ENCODE data around the gene DOCK9.
A peak's percentile ranks its signal among the peaks of the same experiment; 100 is the strongest.

Gene DOCK9

DNA sequence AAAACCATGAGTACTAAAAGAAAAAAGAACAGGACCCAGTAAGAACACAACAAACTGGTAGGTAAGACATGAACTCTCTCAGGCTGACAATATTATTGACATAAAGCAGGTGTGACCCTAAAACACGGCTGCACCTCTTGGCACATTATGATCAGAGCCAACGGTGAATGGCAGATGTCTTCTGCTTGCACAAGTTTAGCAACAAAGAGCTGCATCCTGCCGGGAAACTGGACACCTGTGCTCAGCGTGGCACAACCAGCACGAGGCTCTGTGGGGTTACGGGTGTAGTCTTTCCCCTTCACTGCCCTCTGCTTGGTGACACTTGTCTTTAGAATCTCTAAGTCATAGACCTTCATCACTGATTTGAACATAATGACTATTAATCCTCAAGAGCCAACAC is 97.9 kb downstream of the DOCK9 start:
- DNase-seq, result peak; percentile 10

GRCh38 chr13:98879127-98879520 is 98.7 kb downstream of the DOCK9 start:
- DNase-seq, result no peak

DNA sequence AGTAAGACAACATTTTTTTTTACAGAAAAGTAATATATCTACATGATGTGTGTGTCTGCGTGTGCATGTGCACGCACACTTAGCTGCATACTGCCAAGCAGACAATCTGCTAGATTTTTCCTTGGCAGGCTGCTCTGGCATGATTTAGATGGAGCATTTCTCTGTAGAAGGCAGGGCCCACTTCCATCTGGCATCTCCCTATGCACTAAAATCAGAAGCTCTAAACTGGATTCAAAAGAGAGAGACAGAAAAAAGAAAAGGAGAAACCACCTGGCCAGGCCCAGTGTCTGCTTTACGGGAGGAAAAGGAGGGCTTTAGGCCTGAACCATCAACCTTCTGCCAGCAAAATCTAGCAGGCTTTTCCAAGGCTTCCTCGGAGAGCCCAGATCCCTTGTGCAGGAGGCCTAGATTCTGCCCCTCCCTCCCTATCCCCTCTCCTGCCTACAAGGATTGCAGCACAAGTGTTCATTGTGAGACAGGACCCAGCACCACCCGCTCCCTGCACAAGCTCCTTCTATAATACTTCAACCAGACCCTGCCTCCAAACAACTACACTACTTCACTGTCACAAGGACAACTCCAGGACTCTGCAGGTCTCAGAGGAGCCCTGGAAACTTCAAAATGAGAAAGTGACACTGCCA is 99.3 kb downstream of the DOCK9 start:
- no peak for DNase-seq

DNA sequence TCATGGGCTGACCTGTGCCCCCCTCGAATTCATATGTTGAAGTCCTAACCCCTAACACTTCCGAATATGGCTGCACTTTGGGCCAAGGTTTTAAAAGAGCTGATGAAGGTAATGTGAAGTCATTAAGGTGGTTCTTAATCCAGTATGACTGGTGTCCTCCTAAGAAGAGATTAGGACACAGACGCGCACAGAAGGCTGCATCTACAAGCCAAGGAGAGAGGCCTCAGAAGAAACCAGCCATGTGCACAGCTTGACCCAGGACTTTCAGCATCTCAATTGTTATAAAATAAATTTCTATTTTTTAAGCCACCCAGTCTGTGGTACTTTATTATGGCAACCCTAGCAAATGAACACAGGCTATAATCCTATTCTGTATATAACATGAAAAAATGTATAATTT is 99.9 kb downstream of the DOCK9 start:
- DNase-seq, result no peak

DNA sequence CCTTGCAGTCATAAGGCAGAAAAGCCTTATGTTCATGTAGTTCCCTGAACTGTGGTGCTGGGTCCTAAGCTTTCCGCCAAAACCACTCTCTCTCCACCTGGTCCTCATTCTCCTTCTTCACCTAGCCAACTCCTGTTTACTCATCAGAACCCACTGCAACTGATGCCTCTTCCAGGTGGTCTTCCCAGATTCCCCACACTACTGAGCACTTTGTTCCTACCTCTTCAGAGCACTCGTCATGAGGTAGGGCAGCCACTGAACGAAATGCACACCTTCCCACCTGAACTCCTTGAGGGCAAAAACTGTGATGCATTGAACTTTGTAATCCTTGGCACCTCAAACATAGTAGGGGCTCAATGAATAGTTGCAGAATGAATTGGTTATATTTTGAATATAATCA is 100.4 kb downstream of the DOCK9 start:
- DNase-seq, result no peak

DNA sequence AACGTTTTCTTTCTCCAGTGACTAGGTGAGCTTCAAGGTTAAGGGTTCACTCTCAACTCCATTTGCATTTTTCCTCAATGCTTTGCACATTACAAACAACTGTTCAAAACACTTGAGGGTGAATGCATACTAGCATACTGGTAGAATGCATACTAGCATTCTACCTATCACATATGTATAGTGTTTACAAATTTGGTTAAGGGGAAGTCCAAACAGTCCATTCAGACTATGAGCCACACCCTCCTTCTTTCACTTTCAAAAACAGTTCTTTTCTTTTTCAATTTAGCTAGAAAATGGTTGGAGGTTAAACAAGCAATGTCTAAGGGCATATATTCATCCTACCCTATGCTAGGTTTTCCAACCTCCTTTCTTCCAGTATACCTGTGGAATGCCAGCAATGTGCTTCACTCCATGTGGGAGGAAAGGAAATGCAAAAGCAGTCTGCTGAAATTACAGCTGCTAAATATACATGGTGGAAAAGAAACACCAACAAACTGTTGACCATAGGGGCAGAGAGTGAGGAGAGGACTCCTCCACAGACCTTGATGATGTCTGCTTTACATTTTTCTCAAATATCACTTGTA is 102.6 kb downstream of the DOCK9 start:
- no peak for DNase-seq

GRCh38 chr13:98874029-98874397 is 103.9 kb downstream of the DOCK9 start:
- no peak for DNase-seq

DNA sequence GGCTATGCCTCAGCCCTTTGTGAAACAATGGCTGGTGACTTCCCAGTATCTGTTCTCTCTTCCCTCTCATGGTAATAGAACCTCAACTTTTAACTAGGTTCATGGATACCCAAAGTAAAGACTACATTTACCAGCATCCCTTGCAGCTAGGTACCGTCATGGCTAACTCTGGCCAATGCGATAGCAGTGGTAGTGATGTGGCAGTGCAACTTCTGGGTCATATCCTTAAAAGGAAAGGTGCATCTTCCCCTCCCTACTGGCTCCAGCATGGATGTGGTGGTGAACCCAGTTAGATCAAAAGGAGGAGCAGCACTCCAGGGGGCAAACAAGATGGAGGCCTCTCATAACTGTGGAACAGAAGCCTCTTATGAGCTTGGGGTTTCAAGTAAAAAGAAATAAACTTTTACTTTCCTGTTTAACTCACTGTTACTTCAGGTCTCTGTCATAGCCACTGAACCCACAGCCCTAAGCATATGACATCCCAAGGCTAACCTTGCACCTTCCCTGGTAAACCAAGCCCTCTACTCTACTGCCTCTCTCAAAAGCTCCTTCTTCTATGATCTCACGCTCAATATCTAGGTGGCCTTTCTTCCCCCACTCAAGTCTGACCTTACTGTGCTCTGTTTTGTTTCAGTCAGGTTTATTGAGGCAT is 104.4 kb downstream of the DOCK9 start:
- DNase-seq, result no peak

DNA sequence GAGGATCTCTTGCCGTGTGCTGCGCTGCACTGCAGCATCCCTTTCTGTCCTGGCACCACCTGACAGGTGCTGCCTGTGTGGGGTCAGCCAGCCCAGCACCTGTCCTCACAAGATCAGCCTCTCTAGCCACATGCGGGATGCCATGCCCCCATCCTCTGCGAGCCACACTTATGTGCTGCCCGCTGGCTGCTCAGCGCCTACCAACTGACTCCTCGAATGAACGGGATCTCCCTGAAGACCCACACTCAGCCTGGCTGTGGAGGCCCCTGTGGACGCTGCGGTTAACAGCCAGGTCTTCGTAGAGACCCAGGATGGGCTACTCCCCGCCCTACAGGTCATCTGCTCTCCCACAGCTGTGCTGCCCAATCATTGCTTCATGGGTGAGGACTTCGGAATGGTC is 106.1 kb downstream of the DOCK9 start:
- DNase-seq, result no peak

- no peak for DNase-seq
Observed at GRCh38 chr13:98869408-98870090, 108.3 kb downstream of the DOCK9 start.

- DNase-seq, result no peak
Observed at GRCh38 chr13:98868932-98869331, 108.9 kb downstream of the DOCK9 start.

DNA sequence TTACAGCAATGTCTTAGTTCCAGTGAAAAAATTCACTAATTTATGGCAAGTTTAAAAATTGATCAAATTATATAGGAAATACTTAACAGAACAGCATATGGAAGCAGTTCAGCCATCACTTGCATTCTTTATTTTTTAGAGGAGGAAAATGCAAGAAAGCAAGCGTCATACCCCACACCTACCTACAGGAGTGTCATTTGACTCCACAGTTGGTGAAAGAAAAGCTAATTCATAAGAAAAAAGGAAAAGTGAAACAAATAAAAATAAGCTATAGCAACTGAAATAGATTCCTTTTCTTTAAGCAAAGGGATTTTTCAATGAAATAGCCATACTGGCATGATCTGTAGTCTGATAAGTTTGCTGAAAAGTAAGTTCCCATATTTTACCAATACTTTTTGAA is 111.0 kb downstream of the DOCK9 start:
- DNase-seq, result no peak

DNA sequence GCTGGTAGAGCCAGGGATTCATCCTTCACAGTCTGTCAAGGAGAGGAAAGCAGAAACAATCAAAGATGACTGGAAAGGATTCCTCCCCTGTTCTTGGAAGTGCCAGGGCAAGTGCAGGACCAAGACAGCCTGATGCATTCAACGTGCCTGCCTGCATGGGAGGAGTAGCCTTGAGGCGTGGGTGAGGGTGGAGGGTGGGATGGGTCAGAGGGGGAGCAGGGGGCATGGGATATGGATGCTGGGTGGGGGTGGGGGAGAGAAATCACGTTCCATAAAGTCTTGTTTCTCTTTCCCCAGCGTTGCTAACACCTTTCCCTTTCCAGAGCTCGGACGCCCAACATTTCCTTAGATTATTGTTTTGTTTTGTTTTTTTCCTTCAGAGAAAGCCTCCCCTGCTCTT is 117.4 kb downstream of the DOCK9 start:
- no peak for DNase-seq

DNA sequence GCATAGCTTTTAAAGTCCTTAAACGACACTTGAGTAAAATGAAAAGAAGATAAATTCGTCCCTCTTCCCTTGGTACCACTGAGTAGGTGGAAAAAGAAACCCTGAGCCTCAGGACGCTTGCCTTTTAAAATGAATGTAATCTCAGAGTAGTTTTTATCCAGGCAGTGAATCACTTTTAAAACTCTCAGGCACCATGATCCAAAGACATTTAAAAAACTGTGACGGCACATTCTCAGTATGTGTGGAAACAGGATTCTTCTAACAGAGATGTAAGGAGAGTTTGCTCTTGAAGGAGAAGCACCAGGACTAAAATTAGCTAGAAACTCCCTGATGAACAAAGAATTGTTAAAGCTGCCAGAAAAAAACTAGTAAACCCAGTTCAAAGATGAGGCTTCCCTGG is 119.7 kb downstream of the DOCK9 start:
- DNase-seq, result no peak

DNA sequence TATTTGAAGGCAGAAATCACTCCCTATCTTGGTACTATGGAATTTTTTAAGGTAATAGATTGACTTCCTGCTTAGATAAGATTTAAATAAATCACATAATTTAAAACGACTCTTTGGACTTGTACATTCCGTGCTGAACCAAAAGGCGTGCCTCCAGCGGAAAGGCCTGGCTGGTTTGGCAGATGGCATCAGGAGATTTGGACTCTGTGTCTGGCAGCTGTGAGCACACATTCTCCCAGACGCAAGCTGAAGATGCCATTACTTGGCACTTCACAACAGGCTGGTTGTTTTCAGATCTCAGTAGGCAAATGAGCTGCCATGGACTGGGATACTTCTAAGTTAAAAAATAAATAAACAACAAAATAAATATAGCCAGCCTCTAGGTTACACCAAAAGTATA is 120.9 kb downstream of the DOCK9 start:
- no peak for DNase-seq

DNA sequence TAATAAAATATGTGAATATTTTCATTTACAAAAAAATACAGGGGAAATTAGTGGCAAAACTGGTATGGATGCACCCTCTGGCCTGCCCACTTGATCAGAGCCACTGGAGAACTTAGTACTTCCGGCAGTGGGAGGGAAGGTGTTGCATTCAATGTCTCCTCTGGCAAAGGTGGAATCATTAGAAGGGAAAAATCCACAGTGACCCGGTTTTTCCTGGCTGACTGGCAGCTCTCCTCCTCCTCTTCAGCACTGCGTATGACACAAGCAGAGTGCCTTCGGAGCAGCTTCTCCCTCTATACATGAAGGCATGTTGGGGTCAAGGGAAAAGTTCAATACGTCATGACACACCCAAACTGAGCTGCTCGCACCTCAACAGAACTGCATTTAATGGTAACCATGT is 123.4 kb downstream of the DOCK9 start:
- no peak for DNase-seq

DNA sequence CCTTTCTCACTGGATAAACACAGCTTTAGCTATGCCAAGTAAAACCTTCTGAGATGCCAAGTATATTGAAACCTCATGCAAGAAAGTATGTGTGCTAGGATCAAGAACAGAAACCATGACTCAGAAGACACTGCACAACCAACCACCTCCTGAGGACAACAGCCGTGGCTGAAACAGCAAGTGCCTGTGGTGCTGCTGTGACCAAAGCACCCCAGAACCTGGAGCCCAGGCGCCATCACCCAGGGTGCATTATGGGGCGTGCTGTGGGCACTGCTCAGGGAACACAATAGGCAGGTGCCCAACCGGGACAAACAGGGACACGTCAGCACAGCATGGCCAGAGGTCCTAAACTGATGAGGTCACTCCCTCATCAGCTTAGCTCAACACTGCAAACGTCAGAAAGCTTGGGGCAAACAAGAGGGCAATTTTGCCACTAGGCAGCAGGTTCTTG is 124.1 kb downstream of the DOCK9 start:
- DNase-seq, result no peak

DNA sequence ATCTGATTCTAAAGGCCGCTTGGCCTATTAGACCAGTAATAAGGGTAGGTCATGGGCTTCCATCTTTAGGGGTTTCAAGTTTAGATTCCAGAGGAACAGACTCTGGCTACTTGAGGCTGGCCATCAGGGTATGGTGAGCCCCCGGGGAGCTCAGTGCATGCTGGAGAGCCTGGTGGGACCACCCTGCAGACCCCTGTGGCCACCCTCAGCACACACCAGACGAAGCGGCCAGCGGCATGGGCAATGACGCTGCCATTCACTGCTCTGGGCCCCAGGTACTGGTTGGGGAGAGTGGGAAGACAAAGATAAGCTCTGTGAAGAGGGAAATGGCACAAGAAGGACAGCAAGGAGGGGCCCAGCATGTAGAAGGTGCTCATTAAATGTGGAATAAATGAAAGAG is 126.6 kb downstream of the DOCK9 start:
- DNase-seq, result no peak

- DNase-seq, result no peak
Observed at GRCh38 chr13:98848746-98849145, 129.1 kb downstream of the DOCK9 start.

GRCh38 chr13:98847780-98848179 is 130.1 kb downstream of the DOCK9 start:
- DNase-seq, result no peak

DNA sequence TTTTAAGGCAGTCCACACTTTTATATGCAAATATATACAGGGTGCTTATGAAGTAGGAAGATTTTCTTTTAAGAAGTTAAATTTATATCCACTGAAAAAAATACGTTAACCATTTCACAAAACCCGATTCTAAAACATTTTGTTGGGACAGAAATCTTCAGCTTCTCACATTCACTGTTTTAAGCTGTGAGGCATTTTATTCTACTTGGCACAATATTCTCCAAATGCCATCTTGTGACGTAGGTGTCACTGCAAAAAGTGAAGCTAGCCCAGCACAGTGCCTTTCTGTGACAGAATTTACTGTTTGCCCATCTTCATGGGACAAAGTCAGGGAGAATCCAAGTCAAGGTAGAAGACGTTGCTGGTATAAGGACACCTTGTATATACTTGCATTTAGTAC is 130.9 kb downstream of the DOCK9 start:
- DNase-seq, result no peak

- no peak for DNase-seq
Observed at GRCh38 chr13:98846521-98846920, 131.3 kb downstream of the DOCK9 start.

- DNase-seq, result no peak
Observed at GRCh38 chr13:98845742-98846141, 132.1 kb downstream of the DOCK9 start.

- no peak for DNase-seq
Observed at GRCh38 chr13:98844021-98844420, 133.8 kb downstream of the DOCK9 start.
